ENCODE results near the gene PMM2. TPM values are rescaled to one million over a fixed set of nuclear protein-coding genes. Genes with fewer than 3 reads are reported as not detected.

PMM2 gene
- total and polyA plus RNA-seq, 2 donors (not counting 1 experiment from before 2014, with no cell fraction given): 15.8 to 47.5 TPM

DNA sequence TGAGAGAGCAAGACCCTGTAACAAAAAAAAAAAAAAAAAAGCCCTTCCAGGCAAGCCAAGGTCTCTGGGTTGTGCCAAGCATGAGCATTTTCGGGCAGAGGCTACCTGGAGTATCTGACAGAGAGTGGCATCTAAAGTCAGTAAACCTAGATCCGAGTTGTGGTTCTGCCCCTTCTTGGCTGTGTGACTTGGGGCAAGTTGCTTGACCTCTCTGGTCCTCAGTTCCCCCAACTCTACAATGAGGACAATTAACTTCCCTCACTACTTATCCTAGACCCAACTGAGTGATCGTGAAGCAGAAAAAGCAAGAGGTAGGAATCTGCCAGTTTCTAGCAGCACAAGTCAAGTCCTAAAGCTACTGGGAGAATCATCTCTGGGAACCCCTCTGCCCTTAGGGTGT, 34.6 kb upstream of the PMM2 start:
- H3K9me3 ChIP-seq (ENCODE audit: control extremely low read depth in 1 of 3, control insufficient read depth in 2 of 3, insufficient read depth in 1 of 3, low read length in 2 of 3): peaks cover 0 to 2% (median 0%) of the 10 kb centered on the region in 3 donors
- no peaks in the 10 kb centered on the region for H4K20me1 ChIP-seq (ENCODE audit: control insufficient read depth, insufficient read depth, low read length, poor library complexity, severe bottlenecking)
- Mint-ChIP-seq H3K27ac (no peak overlapping the region), H3K4me3 (no peak overlapping the region), H3K9me3 (ENCODE audit: insufficient read depth) (no peaks in the 10 kb centered on the region), H3K27me3 (no peaks in the 10 kb centered on the region), H3K4me1 (no peaks in the 10 kb centered on the region)
- H3K4me2 ChIP-seq (replicated peaks; ENCODE audit: low read depth, low read length, poor library complexity, severe bottlenecking): no peak overlapping the region
- no peak overlapping the region for H3K9ac ChIP-seq (ENCODE audit: low read length)
- H3K4me1 ChIP-seq (ENCODE audit: control insufficient read depth in 2 of 2, insufficient read depth in 2 of 2, low read length in 2 of 2): no peaks in the 10 kb centered on the region
- no peaks in the 10 kb centered on the region for H3K27me3 ChIP-seq (replicated peaks in 1 of 4; ENCODE audit: control extremely low read depth in 1 of 4, control insufficient read depth in 3 of 4, insufficient read depth in 4 of 4, low read length in 3 of 4)
- ChIA-PET CTCF (no interaction called here), POLR2A (no interaction called here)
- no peak overlapping the region for H3K4me3 ChIP-seq (ENCODE audit: control extremely low read depth in 1 of 5, extremely low read depth in 1 of 5, insufficient read depth in 1 of 5, low read depth in 2 of 5, low read length in 4 of 5)
- no peaks in the 10 kb centered on the region for H3K79me2 ChIP-seq (ENCODE audit: control insufficient read depth, insufficient read depth, low read length)
- WGBS (ENCODE audit: insufficient coverage): no CpG with 5 or more reads among the region's 3 CpGs
- peaks cover 0 to 5% of the 10 kb centered on the region in 2 experiments for H3K36me3 ChIP-seq (replicated peaks in 1 of 2; ENCODE audit: control extremely low read depth in 1 of 2, control insufficient read depth in 1 of 2, extremely low read depth in 1 of 2, insufficient read depth in 2 of 2, low read length in 1 of 2)
- intact Hi-C loops (cut with micrococcal nuclease): no loop called here
- TF ChIP-seq, protein P1, sequence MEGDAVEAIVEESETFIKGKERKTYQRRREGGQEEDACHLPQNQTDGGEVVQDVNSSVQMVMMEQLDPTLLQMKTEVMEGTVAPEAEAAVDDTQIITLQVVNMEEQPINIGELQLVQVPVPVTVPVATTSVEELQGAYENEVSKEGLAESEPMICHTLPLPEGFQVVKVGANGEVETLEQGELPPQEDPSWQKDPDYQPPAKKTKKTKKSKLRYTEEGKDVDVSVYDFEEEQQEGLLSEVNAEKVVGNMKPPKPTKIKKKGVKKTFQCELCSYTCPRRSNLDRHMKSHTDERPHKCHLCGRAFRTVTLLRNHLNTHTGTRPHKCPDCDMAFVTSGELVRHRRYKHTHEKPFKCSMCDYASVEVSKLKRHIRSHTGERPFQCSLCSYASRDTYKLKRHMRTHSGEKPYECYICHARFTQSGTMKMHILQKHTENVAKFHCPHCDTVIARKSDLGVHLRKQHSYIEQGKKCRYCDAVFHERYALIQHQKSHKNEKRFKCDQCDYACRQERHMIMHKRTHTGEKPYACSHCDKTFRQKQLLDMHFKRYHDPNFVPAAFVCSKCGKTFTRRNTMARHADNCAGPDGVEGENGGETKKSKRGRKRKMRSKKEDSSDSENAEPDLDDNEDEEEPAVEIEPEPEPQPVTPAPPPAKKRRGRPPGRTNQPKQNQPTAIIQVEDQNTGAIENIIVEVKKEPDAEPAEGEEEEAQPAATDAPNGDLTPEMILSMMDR (IDR thresholded peaks at IDR 0.05): no peak
- TF ChIP-seq EZH2 (IDR thresholded peaks at IDR 0.05; ENCODE audit: borderline replicate concordance, insufficient read depth, low read depth, low read length, poor library complexity, severe bottlenecking): no peak
- no peak overlapping the region for H3K27ac ChIP-seq (ENCODE audit: low read length in 2 of 2)
- no peak overlapping the region for H2AFZ ChIP-seq (ENCODE audit: insufficient read depth, low read depth, low read length, poor library complexity, severe bottlenecking)
- DNase-seq (no peak), ATAC-seq (ENCODE audit: low read depth) (no peak)

GRCh38 chr16:8763899-8764298, 33.7 kb upstream of the PMM2 start:
- POLR2A ChIA-PET: no interaction called here
- H3K9me3 Mint-ChIP-seq (ENCODE audit: insufficient read depth): no peaks in the 10 kb centered on the region
- DNase-seq: no peak
- no peak overlapping the region for H3K27ac ChIP-seq (ENCODE audit: low read length in 2 of 2)
- ATAC-seq (ENCODE audit: low read depth): no peak
- no peak for TF ChIP-seq EZH2 (IDR thresholded peaks at IDR 0.05; ENCODE audit: borderline replicate concordance, insufficient read depth, low read depth, low read length, poor library complexity, severe bottlenecking)
- TF ChIP-seq, protein P1 (IDR thresholded peaks at IDR 0.05): no peak
- H2AFZ ChIP-seq (ENCODE audit: insufficient read depth, low read depth, low read length, poor library complexity, severe bottlenecking): no peak overlapping the region
- H3K79me2 ChIP-seq (ENCODE audit: control insufficient read depth, insufficient read depth, low read length): no peaks in the 10 kb centered on the region
- no peaks in the 10 kb centered on the region for H4K20me1 ChIP-seq (ENCODE audit: control insufficient read depth, insufficient read depth, low read length, poor library complexity, severe bottlenecking)
- no peaks in the 10 kb centered on the region for H3K27me3 ChIP-seq (replicated peaks in 1 of 4; ENCODE audit: control extremely low read depth in 1 of 4, control insufficient read depth in 3 of 4, insufficient read depth in 4 of 4, low read length in 3 of 4)
- H3K4me1 Mint-ChIP-seq: no peaks in the 10 kb centered on the region
- no peak overlapping the region for H3K4me3 Mint-ChIP-seq
- no peaks in the 10 kb centered on the region for H3K27me3 Mint-ChIP-seq
- CTCF ChIA-PET: no interaction called here
- peaks cover 0 to 2% (median 0%) of the 10 kb centered on the region in 3 donors for H3K9me3 ChIP-seq (ENCODE audit: control extremely low read depth in 1 of 3, control insufficient read depth in 2 of 3, insufficient read depth in 1 of 3, low read length in 2 of 3)
- H3K4me3 ChIP-seq (ENCODE audit: control extremely low read depth in 1 of 5, extremely low read depth in 1 of 5, insufficient read depth in 1 of 5, low read depth in 2 of 5, low read length in 4 of 5): no peak overlapping the region
- no peak overlapping the region for H3K4me2 ChIP-seq (replicated peaks; ENCODE audit: low read depth, low read length, poor library complexity, severe bottlenecking)
- no peak overlapping the region for H3K27ac Mint-ChIP-seq
- intact Hi-C loops (cut with micrococcal nuclease): no loop called here
- no peak overlapping the region for H3K9ac ChIP-seq (ENCODE audit: low read length)
- 95% methylated on average over 9 of the region's 10 CpGs for WGBS (ENCODE audit: insufficient coverage)
- H3K36me3 ChIP-seq (replicated peaks in 1 of 2; ENCODE audit: control extremely low read depth in 1 of 2, control insufficient read depth in 1 of 2, extremely low read depth in 1 of 2, insufficient read depth in 2 of 2, low read length in 1 of 2): peaks cover 2 to 8% of the 10 kb centered on the region in 2 experiments
- no peaks in the 10 kb centered on the region for H3K4me1 ChIP-seq (ENCODE audit: control insufficient read depth in 2 of 2, insufficient read depth in 2 of 2, low read length in 2 of 2)

Measured in B cell (primary cell).